GM18861 (cell line): ENCODE results near the gene SFMBT2.

Experiments used
- ATAC-seq: cut with Tn5 transposase; IDR thresholded peaks from one replicate; pipeline ENCODE4 v1.9.1; 2021; ENCODE audit not compliant: unreplicated experiment

Gene SFMBT2

DNA sequence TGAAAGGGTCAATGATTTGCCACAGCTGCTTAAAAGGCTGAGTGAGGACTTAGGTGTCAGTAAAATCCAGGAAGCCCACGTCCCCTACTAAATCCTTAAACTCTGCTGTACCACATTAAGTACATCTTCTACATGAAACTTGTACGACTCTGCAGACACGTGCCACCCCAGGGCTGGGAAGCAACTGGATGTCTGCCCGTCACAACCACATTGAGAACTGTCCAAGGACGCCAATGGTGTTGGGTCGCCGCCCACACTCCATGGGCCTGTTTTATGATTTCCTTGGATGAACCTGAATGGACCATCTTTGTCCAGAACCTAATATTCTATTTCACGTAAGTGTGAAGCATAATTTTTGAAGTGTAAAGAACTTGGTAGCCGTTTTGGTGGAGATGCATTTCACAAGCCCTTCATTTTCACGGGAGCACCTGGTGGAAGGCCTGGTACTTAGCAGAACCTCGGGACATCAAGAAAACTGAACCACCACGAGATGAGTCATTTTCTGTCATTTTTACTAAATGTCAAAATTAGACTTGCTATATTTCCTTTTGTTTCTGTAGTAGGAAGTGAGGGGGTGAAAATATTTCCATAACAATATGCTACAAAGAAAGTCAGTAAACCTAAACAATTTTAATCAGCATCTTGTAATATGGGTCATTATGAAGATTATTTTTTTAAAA lies 134.9 kb downstream of the SFMBT2 start:
- no peak for ATAC-seq

- no peak for ATAC-seq
These were observed 136.5 kb downstream of the SFMBT2 start for GRCh38 chr10:7274293-7274692.

DNA sequence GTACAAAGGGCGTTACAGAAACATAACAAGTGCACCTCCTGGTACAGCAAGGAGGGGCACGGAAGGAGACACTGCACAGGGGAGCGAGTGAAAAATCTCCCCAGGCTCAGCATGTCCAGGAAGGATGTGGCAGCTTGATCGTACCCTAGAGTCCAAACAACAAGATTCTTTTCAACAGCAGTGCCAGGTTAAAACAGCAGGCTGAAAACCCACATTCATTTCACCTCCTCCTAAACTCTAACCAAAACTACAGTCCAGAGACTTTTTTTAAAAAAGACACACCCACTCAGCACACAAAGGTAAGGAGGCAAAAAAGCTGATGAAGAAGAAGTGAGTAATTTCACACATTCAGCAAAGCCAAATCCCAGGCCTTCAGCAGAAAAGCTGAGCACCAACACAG lies 138.8 kb downstream of the SFMBT2 start:
- ATAC-seq: no peak

DNA sequence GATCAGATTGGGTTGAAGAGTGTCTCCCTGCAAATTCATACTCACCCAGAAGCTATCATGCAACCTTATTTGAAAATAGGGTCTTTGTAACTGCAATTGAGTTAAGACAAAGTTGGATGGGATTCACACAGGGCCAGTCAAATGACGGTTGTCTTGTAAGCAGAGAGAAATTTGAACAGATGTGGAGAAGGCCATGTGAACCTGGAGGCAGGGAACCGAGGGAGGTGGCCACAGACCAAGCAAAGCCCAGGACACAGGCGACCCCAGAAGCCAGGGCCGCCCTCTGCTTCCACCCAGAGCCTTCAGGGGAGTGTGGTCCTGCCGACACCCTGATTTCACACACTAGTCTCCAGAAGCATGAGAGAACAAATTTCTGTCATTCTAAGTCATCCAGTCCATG lies 140.8 kb downstream of the SFMBT2 start:
- no peak for ATAC-seq

DNA sequence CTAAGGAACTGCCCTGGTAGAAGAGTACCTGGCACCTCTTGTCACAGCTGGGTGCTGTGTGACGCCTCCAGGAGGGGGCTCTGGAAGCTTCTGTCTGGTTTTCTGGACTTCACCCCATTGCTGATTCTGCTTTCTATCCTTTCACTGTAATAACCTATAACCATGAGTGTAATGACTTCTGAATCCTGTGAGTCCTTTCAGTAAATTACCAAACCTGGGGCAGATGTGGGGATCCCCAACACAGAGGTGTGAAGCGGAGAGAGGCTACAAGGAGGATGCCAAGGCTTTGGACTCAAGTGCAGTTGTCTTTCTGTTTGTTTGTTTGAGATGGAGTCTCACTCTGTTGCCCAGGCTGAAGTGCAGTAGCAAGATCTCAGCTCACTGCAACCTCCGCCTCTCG lies 143.7 kb downstream of the SFMBT2 start:
- no peak for ATAC-seq

DNA sequence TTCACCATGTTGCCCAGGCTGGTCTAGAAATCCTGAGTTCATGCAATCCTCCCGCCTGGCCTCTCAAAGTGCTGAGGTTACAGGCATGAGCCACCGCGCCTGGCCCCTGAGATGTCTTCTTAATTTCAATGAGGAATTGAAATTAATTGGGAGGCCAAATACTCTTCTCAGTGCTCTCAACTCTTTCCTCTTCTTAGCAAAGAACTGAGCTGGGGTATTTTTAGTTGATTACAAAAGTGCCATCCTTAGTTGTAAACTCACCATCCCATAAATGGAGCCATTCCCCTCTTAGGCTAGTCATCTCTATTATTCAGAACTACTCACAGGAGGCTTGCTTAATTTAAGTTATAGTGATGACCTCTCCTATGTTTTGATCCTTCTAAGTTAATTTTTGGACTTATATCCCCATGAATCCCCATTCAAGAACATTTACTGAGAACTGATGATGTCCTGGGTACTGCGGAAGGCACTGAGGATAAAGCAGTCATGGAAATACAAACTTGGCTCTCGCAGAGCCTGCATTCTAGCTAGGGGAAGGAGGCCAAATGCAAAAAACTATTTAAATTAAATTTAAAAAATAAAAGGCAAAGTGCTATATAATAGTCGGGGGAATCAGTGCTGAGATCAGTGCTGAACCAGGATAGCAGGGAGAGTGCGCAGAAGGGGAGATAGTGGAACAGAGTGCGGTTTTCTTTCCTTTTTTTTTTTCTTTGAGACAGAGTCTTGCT lies 145.3 kb downstream of the SFMBT2 start:
- ATAC-seq: no peak

DNA sequence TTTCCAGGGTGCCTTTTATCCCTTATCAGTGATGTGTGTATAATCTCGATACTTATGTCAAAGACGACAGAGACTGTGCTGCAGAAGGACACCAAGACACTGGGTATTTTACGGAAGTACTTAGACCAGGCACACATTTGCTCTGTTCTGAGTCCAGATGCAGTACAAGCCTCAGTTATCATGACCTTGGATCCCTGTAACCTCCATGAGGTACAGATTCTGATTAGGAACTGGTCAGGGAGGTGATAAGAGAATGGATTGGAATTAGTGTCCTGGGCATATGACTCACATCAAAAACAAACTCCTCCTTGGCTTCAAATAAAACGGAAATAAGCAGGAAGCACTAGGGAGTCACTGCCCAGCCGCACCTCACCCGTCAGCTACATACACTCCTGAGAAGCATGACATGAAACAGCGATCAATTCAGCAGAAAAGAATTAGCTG lies 146.5 kb downstream of the SFMBT2 start:
- ATAC-seq: no peak

DNA sequence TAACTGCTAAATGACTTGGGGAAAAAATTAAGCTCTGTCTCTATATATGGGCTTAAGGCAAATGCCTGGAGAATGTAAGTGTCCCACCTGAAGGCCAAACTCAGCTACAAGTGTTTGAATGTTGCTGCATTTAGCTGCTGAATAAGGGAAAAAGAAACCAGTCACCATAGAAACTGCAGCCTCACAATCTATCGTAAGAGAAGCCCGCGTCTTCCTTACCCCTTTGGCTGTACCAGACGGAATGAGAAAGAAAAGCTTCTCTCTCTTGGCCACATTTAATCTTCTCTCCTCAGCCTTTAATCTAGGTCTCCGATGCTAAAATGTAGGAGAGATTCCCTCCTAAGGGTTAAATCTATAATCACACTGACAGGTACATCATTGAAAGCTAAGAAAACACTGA lies 147.2 kb downstream of the SFMBT2 start:
- no peak for ATAC-seq

DNA sequence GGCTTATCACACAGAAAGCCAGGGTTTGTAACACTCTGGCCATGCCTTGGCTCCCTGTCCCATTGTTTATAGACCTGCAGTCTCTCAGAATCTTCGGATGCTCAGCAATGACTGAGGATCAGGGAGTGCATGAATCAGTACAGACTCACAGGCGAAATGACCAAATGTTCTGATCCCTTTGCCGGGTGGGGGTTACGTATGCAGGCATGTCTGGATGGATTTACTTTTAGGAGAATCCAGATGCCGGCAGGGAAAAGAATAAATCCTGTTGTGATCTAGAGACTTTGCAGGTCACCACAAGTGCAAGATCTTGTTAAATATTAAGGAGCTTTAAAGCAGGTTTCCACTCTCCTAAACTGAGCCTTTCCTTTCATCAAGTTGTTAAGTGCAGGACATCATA lies 149.5 kb downstream of the SFMBT2 start:
- ATAC-seq: no peak

- ATAC-seq: no peak
These were observed 149.9 kb downstream of the SFMBT2 start for GRCh38 chr10:7260912-7261311.

GRCh38 chr10:7260412-7260900 lies 150.4 kb downstream of the SFMBT2 start:
- peak; percentile 72 for ATAC-seq

- peak; percentile 77 for ATAC-seq
These were observed 151.8 kb downstream of the SFMBT2 start for GRCh38 chr10:7258948-7259523.

- ATAC-seq: no peak
These were observed 155.3 kb downstream of the SFMBT2 start for GRCh38 chr10:7255517-7255916.

DNA sequence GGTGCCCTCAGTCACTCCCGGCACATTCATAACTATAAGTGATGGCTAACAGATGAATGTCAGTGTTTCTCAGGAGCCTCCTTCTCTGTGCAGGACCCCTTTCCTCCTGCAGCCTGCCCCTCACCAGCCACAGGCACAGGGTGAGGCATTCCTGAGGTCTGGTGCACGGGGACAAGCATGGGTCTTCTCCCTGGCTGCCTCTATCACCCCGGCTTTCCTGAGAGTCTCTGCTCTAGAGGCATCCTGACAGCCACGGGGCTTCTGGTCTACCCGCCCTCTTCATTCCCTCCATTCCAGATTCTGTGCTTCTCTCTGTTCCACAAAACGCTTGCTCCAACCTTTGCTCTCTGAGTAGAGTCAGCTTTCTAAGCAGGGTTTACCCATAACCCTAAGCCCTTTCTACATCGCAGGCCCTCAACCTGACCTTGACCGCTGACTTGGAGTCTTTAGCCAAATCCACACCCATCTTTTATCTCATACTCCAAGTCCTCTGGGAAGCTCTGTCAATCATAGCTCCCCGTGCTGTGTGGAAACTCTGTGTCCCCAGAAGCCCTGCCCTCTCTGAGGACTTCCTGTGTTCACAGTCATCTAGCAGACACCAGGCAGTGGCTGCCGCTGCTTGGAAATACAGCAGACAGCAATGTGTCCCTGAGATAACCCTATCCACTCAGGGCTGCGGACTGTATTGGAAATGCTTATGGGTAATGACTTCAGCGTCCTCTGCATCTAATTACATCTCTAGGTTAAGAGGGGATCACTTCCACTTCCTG lies 159.0 kb downstream of the SFMBT2 start:
- ATAC-seq: no peak

- ATAC-seq: no peak
These were observed 160.6 kb downstream of the SFMBT2 start for GRCh38 chr10:7250236-7250635.

DNA sequence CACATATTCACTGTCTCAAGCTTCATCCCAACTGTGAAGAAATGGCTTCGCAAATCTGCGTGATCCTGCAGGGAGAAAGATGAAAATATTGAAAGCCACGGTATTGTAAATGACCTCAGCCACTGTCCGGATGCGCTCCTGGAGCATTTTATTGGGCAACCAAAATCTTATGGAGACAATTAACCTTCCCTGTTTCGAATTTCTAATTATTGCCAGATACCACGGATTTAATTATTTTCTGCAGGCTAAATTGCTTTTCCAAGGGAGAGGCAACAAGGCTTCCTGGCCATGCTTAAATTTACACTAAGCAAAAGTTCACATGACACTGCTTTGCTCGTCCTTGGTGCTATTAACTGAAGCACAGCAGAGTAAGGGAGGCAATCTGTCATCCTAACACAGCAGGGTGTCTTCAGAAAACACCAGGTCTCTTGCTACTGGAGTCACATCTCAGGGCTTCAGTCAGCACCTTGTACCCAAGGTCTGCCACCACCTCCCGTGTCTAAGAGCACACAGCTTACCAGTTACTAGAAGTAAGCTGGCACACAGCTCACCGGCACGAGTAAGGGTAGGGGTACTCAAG lies 162.2 kb downstream of the SFMBT2 start:
- ATAC-seq: no peak

DNA sequence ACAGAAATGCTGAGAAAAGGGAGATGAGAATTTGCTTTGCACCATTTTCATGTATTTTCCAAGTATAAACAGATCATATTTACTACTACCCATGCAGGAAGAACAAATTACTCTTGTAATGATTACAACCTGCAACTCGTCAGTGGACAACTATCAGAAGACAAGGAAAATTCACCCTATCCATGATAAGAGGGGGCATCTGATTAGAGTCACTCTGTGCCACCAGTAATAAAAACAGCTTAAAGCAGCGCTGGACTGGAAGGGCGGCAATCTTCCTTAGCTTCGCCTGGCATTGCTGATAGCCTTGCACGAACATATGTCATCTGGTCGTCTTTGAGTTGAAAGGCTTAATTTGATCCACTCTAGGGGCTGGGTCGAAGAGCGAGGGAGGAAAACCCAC lies 162.7 kb downstream of the SFMBT2 start:
- no peak for ATAC-seq

DNA sequence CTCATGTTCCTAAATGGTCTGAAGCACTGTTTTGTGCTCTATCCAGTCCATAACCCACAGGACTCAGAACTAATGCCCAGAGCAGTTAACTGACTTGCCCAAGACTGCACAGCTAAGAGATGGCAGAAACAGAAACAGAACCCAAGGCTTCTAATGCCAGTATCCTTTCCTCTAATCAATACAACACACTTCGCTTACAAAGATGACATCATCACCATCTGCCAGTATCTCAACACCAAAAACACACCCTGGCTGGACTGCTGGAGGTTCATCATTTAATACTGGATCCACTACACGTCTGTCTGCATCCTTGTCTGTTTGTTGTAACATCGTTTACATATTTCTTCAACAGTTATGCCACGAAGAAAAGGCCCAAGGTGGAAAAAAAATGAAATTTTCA lies 165.3 kb downstream of the SFMBT2 start:
- ATAC-seq: no peak

- ATAC-seq: peak; percentile 76
These were observed 167.0 kb downstream of the SFMBT2 start for GRCh38 chr10:7243873-7244272.

- ATAC-seq: no peak
These were observed 167.7 kb downstream of the SFMBT2 start for GRCh38 chr10:7243139-7243538.
